GM18517 (cell line): ENCODE data around the gene NKAIN1.
"Not testable (repeated sequence)": the region's sequence is repeated elsewhere in the genome, so short reads cannot be mapped to it uniquely, and the experiment has no call there.

Experiments used
- ATAC-seq: cut with Tn5 transposase; IDR thresholded peaks from one replicate; pipeline ENCODE4 v1.9.1; 2021; ENCODE audit warnings: mild to moderate bottlenecking, moderate library complexity; ENCODE audit not compliant: unreplicated experiment

The NKAIN1 gene

GRCh38 chr1:31239653-31240241, at the start of gene NKAIN1:
NKAIN1 (minus strand) TSS chr1:31239887; CDS start chr1:31239547, 340 bp downstream.
- no peak for ATAC-seq

DNA sequence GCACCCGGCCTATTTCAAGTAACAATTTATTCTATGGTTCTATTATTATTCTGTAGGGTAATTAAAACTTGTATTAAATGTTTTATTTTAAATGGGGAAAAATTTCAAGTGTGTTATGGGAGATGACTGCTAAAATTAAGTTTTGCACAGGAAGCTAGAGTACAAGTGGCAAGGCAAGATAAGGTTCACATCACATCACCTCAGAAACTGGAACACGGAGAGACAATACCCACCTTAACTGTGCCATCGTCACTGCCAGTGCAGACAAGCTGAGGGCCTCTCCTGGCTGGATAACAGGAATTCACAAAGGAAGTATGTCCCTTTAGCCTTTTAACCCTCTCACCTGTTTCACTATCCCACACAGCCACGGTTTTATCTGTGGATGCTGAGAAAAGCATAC, 49.3 kb upstream of the NKAIN1 start:
- no peak for ATAC-seq

DNA sequence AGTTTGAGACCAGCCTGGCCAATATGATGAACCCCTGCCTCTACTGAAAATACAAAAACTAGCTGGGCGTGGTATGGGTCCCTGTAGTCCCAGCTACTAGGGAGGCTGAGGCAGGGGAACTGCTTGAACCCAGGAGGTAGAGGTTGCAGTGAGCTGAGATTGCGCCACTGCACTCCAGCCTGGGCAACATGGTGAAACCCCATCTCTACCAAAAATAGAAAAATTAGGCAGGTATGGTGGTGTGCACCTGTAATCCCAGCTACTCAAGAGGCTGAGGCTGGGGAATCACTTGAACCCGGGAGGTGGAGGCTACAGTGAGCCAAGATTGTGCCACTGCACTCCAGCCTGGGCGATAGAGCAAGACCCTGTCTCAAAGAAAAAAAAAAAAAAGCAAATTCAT, 48.1 kb upstream of the NKAIN1 start:
- not testable (repeated sequence) for ATAC-seq

- not testable (repeated sequence) for ATAC-seq
These were observed 42.7 kb upstream of the NKAIN1 start for GRCh38 chr1:31282426-31282825.

- ATAC-seq: no peak
These were observed 33.9 kb upstream of the NKAIN1 start for GRCh38 chr1:31273619-31274018.

DNA sequence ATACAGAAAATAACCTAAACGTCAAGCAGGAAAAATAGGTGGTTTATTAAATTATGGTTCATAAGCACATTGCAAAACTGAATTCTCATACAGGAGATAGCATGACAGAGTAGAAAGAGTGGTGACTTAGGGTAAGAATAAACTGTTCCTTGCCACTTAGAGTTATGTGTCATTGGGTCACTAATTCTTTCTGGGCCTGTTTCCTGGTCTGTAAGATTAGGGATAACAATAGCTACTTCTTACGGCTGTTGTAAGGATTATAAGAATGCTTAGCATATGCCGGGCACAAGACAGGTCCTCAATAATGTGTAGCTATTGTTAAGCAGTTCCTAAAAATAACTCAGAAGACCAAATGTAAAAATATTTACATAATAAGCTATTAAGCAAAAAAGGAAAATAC, 32.7 kb upstream of the NKAIN1 start:
- ATAC-seq: no peak

DNA sequence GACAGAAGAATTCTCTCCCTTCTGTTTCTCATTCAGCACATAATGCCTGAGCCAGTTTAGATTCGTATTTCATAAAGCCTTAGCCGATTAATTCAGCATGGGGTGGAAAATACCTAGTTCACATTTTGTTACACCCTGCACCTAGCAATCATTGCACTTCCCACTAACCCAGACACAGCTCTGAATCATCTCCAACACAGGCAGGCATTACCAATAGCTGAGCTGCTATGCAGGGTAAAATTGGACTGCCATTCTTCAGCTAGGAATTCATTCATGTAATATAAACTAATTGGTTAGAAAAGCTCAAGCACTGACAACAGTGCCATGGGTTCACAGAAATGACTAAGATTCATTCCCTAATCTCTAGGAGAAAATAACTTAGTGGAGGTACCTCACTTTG, 26.9 kb upstream of the NKAIN1 start:
- no peak for ATAC-seq

GRCh38 chr1:31264790-31265386, 25.2 kb upstream of the NKAIN1 start:
- ATAC-seq: no peak

GRCh38 chr1:31263408-31263807, 23.7 kb upstream of the NKAIN1 start:
- no peak for ATAC-seq

- not testable (repeated sequence) for ATAC-seq
These were observed 22.7 kb upstream of the NKAIN1 start for GRCh38 chr1:31262393-31262792.

- ATAC-seq: no peak
These were observed 22.2 kb upstream of the NKAIN1 start for GRCh38 chr1:31261916-31262315.

- ATAC-seq: no peak
These were observed 20.1 kb upstream of the NKAIN1 start for GRCh38 chr1:31259746-31260145.

- no peak for ATAC-seq
These were observed 18.9 kb upstream of the NKAIN1 start for GRCh38 chr1:31258581-31258980.

DNA sequence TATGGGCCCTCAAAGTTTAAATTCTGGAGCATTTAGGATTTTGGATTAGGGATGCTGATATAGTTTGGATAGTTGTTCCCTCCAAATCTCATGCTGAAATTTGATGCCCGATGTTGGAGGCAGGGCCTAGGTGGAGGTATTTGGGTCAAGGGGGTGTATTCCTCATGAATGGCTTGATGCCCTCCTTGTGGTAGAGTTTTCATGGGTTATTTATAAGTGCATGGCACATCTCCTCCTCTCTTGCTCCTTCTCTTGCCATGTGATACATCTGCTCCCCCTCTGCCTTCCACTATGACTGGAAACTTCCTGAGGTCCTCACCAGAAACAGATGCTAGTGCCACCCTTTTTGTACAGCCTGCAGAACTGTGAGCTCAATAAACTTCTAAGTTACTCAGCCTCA, 17.5 kb upstream of the NKAIN1 start:
- no peak for ATAC-seq

GRCh38 chr1:31249854-31250253, 10.2 kb upstream of the NKAIN1 start:
- no peak for ATAC-seq

GRCh38 chr1:31248276-31248675, 8.6 kb upstream of the NKAIN1 start:
- no peak for ATAC-seq

DNA sequence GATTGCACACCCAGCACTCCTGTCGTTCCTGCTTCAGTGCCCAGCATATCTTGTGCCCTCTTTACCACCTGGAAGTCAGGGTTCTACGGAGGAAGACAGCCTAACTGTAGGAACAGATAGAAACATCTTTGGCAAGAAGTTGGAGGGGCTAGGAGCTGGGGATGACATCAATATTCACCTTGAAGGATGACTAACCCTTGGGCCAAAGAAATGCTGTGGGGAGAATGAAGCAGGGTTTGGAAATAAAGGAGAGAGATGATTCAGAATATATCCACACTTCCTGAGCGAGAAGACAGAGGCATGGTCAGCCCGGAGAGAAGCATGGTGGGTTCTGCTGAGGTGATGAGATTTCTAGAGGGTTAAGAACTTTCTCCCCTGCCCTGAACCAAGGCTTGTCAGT, 4.6 kb upstream of the NKAIN1 start:
- no peak for ATAC-seq

GRCh38 chr1:31243501-31244286, 4.0 kb upstream of the NKAIN1 start:
- ATAC-seq: no peak

DNA sequence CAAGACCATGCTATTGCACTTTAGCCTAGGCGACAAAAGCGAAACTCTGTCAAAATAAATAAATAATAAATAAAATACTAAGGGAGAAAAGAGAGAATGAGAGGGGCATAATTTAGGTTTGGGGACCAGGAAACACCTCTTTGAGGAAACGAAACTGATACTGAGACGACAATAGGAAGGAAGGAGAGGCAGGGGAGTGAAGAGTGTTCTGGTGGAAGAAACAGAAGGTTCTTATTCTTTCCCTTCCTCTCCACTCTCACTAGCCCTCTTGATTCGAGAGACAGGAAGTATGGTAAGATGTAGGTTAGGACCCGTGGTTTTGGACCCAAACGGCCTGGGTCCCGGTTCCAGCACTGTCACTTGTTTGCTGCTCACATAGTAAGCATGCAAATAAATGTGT, 1.6 kb upstream of the NKAIN1 start:
- no peak for ATAC-seq

DNA sequence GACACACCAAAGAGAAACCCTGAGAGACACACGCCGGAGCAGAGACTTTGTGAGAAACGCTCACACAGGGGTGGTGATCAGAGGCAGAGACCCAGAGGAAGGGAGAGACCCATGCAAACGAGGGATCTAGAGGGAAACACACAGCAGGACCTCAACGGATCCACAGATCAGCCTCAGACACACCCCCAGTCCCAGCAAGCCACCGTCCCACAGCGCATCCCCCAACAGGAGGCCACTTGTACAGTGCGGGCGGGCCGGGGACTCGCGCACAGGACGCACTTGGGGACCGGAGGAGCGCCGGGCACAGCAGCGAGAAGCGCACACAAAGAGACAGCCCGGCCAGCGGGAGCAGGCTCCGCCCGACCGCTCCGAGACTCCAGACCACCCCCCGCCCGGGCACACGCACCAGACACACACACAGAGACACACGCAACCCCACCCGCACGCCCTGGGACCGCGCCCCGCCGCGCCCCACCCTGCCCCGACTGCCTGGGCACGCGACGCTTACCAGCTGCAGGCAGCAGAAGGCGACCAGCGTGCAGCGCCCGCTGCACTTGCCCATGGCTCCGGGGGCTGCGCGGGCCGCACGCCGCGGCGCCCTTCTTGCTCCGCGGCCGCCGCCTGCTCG, 587 bp downstream of the NKAIN1 start:
- ATAC-seq: no peak

GRCh38 chr1:31238612-31238985, 1.1 kb downstream of the NKAIN1 start:
- ATAC-seq: no peak

- ATAC-seq: no peak
These were observed 4.8 kb downstream of the NKAIN1 start for GRCh38 chr1:31234870-31235269.
